Measurements from ENCODE around the gene TMCO5A. TPM values are rescaled to one million over a fixed set of nuclear protein-coding genes. Genes with fewer than 3 reads are reported as not detected.

Gene TMCO5A
- total RNA-seq, 1 experiment from 2014 or later: not detected

GRCh38 chr15:37978231-37978630 is 43.8 kb downstream of the TMCO5A start:
- H3K56ac ChIP-seq (ENCODE audit: insufficient read length, low read depth, low read length): no peak overlapping the region
- no peaks in the 10 kb centered on the region for H3K79me1 ChIP-seq (ENCODE audit: insufficient read depth, low read depth, low read length, poor library complexity, severe bottlenecking)
- H3K18ac ChIP-seq (ENCODE audit: insufficient read length, low read depth, low read length): no peak overlapping the region
- no peak overlapping the region for H3T11ph ChIP-seq (ENCODE audit: low read length)
- H3K9ac ChIP-seq (ENCODE audit: extremely low read depth, insufficient read length, low read length): no peak overlapping the region
- no peak overlapping the region for H4K8ac ChIP-seq (replicated peaks; ENCODE audit: insufficient read length, low read depth, low read length)
- H3K23me2 ChIP-seq (ENCODE audit: insufficient read length, low read depth, low read length, poor library complexity, severe bottlenecking): no peaks in the 10 kb centered on the region
- no peak overlapping the region; a peak in 1 of 5 replicates for H3K4me3 Mint-ChIP-seq
- no peak overlapping the region for H3K27ac ChIP-seq (ENCODE audit: insufficient read length, low read depth, low read length)
- no peak overlapping the region for H3K27ac Mint-ChIP-seq
- no peak overlapping the region for H3K4me2 ChIP-seq (ENCODE audit: insufficient read depth, insufficient read length, low read length)
- no peaks in the 10 kb centered on the region for H3K27me3 ChIP-seq (ENCODE audit: insufficient read depth, low read length)
- H3K4ac ChIP-seq (ENCODE audit: low read depth, low read length): no peak overlapping the region
- H3K4me1 Mint-ChIP-seq: no peaks in the 10 kb centered on the region
- H2BK20ac ChIP-seq (ENCODE audit: low read depth, low read length, poor library complexity, severe bottlenecking): no peak overlapping the region
- H3K9me3 ChIP-seq (ENCODE audit: control insufficient read depth, low read depth, low read length): no peaks in the 10 kb centered on the region
- no peak for TF ChIP-seq CTCF (conservative IDR thresholded peaks at IDR 0.05)
- no peak overlapping the region for H2BK15ac ChIP-seq (ENCODE audit: low read depth, low read length)
- no peaks in the 10 kb centered on the region for H3K27me3 Mint-ChIP-seq (ENCODE audit: low read depth)
- H2AK5ac ChIP-seq (ENCODE audit: insufficient read length, low read length): no peak overlapping the region
- no peak for DNase-seq
- H3K23ac ChIP-seq (ENCODE audit: insufficient read length, low read depth, low read length): no peak overlapping the region
- 0 out of 2 replicates have a peak overlapping the region, but pooled peaks have one; percentile 23 for H3K14ac ChIP-seq (ENCODE audit: insufficient read depth, low read length)
- no peaks in the 10 kb centered on the region for H3K4me1 ChIP-seq (ENCODE audit: insufficient read depth, low read length)
- no CpG with 5 or more reads among the region's 4 CpGs for WGBS (ENCODE audit: extremely low coverage, insufficient read length, low lambda C conversion rate)
- H3K79me2 ChIP-seq (ENCODE audit: insufficient read depth, low read length): no peaks in the 10 kb centered on the region
- H2BK120ac ChIP-seq (ENCODE audit: low read depth, low read length, poor library complexity, severe bottlenecking): no peak overlapping the region
- H4K91ac ChIP-seq (ENCODE audit: insufficient read length, low read depth, low read length): no peak overlapping the region
- no peak overlapping the region for H2BK5ac ChIP-seq (ENCODE audit: insufficient read length, low read length)
- no peaks in the 10 kb centered on the region for H3K36me3 Mint-ChIP-seq (ENCODE audit: insufficient read depth in 1 of 3, low read depth in 3 of 3)
- H2AFZ ChIP-seq (ENCODE audit: low read length): no peak overlapping the region
- H4K5ac ChIP-seq (ENCODE audit: insufficient read length, low read depth, low read length): no peak overlapping the region
- H2BK12ac ChIP-seq (ENCODE audit: insufficient read length, low read depth, low read length): no peak overlapping the region
- H4K20me1 ChIP-seq (ENCODE audit: control insufficient read depth, insufficient read depth, insufficient read length): no peaks in the 10 kb centered on the region
- peaks cover 2 to 6% of the 10 kb centered on the region in 2 experiments; a peak in 4 of 5 replicates for H3K9me3 Mint-ChIP-seq

Measured in H9 (cell line).